T-cell (primary cell): ENCODE measurements around the gene JCHAIN. TPM values are rescaled to one million over a fixed set of nuclear protein-coding genes. Genes with fewer than 3 reads are reported as not detected.

Experiments
- ATAC-seq, 4 experiments: fragments of 200-7000 bp in 3 of 4; fragments of 150-1000 bp in 1 of 4; cut with Tn5 transposase; replicated peaks in 1 of 4; 1 replicate in 3 of 4; 2 replicates in 1 of 4; pipeline ENCODE4 v1.10.0; 2021; ENCODE audit warnings: moderate library complexity in 3 of 4, mild to moderate bottlenecking in 2 of 4, moderate number of reproducible peaks in 1 of 4
- CTCF ChIA-PET, 2 donors: fragments of 300-600 bp; sonication (Branson Sonifier 250); formaldehyde crosslinking; loops; one replicate each; lab custom pipeline; 2022; ENCODE audit warnings: antibody characterized with exemption in 2 of 2; lab: Charles Lee
- POLR2A ChIA-PET, 2 donors: fragments of 300-600 bp; sonication (Branson Sonifier 250); formaldehyde crosslinking; loops; one replicate each; lab custom pipeline; 2022; ENCODE audit warnings: antibody characterized with exemption in 2 of 2; lab: Charles Lee
- DNase-seq, 35 experiments: peaks; one replicate each; pipeline versions ENCODE4 v3.0.0 to v3.0.0-alpha.2; 2013 to 2023
- H3K27ac ChIP-seq: one replicate; pipeline ENCODE4 v1.5.1; 2013; ENCODE audit warnings: low read length
- H3K27me3 ChIP-seq, 2 experiments: replicated peaks in 1 of 2; 1 replicate in 1 of 2; 2 replicates in 1 of 2; pipeline versions ENCODE4 v1.6.1 to v1.7.0; 2013; ENCODE audit warnings: low read length in 1 of 2, mixed read lengths in 1 of 2; ENCODE audit not compliant: control insufficient read depth in 2 of 2, insufficient read depth in 2 of 2; ENCODE audit errors: extremely low read depth in 1 of 2
- H3K36me3 ChIP-seq, 2 donors: 1 replicate in 1 of 2; 2 replicates in 1 of 2; pipeline versions ENCODE4 v1.6.1 to v1.7.0; 2013; ENCODE audit warnings: low read length in 1 of 2; ENCODE audit not compliant: control insufficient read depth in 2 of 2, insufficient read depth in 1 of 2; ENCODE audit errors: extremely low read depth in 1 of 2
- H3K4me1 ChIP-seq, 2 experiments: 1 replicate in 1 of 2; 2 replicates in 1 of 2; pipeline versions ENCODE4 v1.6.1 to v1.7.0; 2013; ENCODE audit warnings: low read length in 2 of 2, mixed read lengths in 1 of 2; ENCODE audit not compliant: insufficient read depth in 2 of 2, control insufficient read depth in 1 of 2; ENCODE audit errors: extremely low read depth in 1 of 2
- H3K4me3 ChIP-seq, 2 donors: 1 replicate in 1 of 2; 2 replicates in 1 of 2; pipeline versions ENCODE4 v1.5.1 to v1.7.0; 2013; ENCODE audit warnings: mild to moderate bottlenecking in 2 of 2, low read length in 1 of 2, moderate library complexity in 1 of 2; ENCODE audit not compliant: control insufficient read depth in 1 of 2; ENCODE audit errors: extremely low read depth in 1 of 2
- H3K9me3 ChIP-seq: 2 replicates; pipeline ENCODE4 v1.7.0; 2013
- H3K27ac Mint-ChIP-seq, 2 donors: one replicate each; pipeline ENCODE4 v1.8.0; 2020 to 2021; ENCODE audit warnings: mild to moderate bottlenecking in 2 of 2, mixed read lengths in 2 of 2
- H3K27me3 Mint-ChIP-seq, 2 donors: one replicate each; pipeline ENCODE4 v1.8.0; 2021 to 2022; ENCODE audit warnings: mixed read lengths in 2 of 2
- H3K36me3 Mint-ChIP-seq: one replicate; pipeline ENCODE4 v1.8.0; 2021; ENCODE audit warnings: mixed read lengths
- H3K4me1 Mint-ChIP-seq, 3 donors: one replicate each; pipeline ENCODE4 v1.8.0; 2020 to 2022; ENCODE audit warnings: mixed read lengths in 3 of 3, mild to moderate bottlenecking in 1 of 3
- H3K4me3 Mint-ChIP-seq, 3 donors: one replicate each; pipeline ENCODE4 v1.8.0; 2020 to 2022; ENCODE audit warnings: mild to moderate bottlenecking in 3 of 3, mixed read lengths in 3 of 3, moderate library complexity in 3 of 3
- H3K9me3 Mint-ChIP-seq, 3 donors: one replicate each; pipeline ENCODE4 v1.8.0; 2020 to 2022; ENCODE audit warnings: mixed read lengths in 3 of 3
- WGBS: methylation state at CpG from one replicate; pipeline ENCODE4 v1.1.5; 2013; ENCODE audit warnings: missing lambda C conversion rate; ENCODE audit not compliant: insufficient coverage; 5-methylcytosine and 5-hydroxymethylcytosine counted together
- total RNA-seq, 35 experiments: library from RNA in 6 of 35; stranded (reverse) in 6 of 35; fragments of 120-200 nt in 1 of 35; gene quantifications; one replicate each; pipeline versions ENCODE4 v1.2.1 to v1.2.4 and lab custom pipeline; 2013 to 2026

JCHAIN gene
- total RNA-seq, 5 donors from 2014 or later (not counting 1 experiment from before 2014, with no cell fraction given): 4.8 to 23.6 (median 8.9) TPM

DNA sequence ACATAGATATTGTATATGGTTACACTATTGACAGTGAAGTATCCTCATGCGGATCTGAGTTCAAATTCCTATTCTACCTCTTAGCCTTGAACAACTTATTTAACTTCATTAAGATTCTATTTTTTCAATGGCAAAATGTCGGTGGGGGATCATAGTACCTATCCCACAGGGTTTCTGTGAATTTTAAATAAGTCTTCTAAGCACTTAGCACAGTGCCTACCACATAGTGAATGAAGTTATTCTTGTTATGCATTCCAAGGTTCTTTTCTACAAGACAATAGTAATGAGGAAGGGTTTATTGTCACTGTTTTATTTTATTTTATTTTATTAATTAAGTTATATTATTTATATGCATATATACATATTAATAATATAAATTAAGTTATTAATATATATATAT lies 46.5 kb downstream of the JCHAIN start:
- Histone ChIP-seq H3K27ac (no peak overlapping the region), H3K9me3 (no peaks in the 10 kb centered on the region), H3K4me1 (no peaks in the 10 kb centered on the region), H3K4me3 (no peak overlapping the region), H3K27me3 (no peaks in the 10 kb centered on the region), H3K36me3 (no peaks in the 10 kb centered on the region)
- no peak overlapping the region for H3K27ac Mint-ChIP-seq
- no peaks in the 10 kb centered on the region for H3K36me3 Mint-ChIP-seq
- H3K4me3 Mint-ChIP-seq: no peak overlapping the region
- H3K4me1 Mint-ChIP-seq: no peaks in the 10 kb centered on the region
- ChIA-PET CTCF (no interaction called here), POLR2A (no interaction called here)
- H3K9me3 Mint-ChIP-seq: peaks cover 0 to 5% (median 4%) of the 10 kb centered on the region in 3 donors
- WGBS: no CpG with 5 or more reads among the region's 2 CpGs
- H3K27me3 Mint-ChIP-seq: no peaks in the 10 kb centered on the region
- DNase-seq (no peak), ATAC-seq (no peak)

DNA sequence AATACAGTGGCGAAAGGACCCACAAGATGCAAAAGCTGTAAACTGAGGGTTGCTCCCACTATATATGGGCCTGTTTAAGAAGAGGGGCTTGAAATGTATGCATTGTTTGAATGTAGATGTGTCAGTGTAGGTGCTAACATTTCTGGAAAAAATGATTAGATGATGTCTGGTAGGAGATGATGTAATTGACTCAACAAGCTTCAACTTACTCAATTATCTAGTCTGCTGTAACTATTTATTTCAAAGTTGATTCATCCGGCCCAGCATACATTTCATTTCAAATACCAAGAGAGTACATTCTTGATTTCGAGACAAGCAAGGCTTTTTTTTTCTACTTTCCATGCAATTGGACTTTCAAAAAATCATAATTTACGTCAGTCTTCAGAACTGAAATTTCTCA lies 47.0 kb downstream of the JCHAIN start:
- Histone ChIP-seq H3K9me3 (no peaks in the 10 kb centered on the region), H3K4me1 (no peaks in the 10 kb centered on the region), H3K27me3 (no peaks in the 10 kb centered on the region), H3K4me3 (no peak overlapping the region), H3K36me3 (no peaks in the 10 kb centered on the region), H3K27ac (no peak overlapping the region)
- Mint-ChIP-seq H3K9me3 (peaks cover 0 to 5% (median 4%) of the 10 kb centered on the region in 3 donors), H3K27me3 (no peaks in the 10 kb centered on the region), H3K4me3 (no peak overlapping the region), H3K36me3 (no peaks in the 10 kb centered on the region), H3K4me1 (no peaks in the 10 kb centered on the region), H3K27ac (no peak overlapping the region)
- ChIA-PET POLR2A (no interaction called here), CTCF (no interaction called here)
- DNase-seq: no peak
- no CpG with 5 or more reads among the region's 4 CpGs for WGBS
- peak in 1 of 4 experiments; percentile 40 for ATAC-seq

DNA sequence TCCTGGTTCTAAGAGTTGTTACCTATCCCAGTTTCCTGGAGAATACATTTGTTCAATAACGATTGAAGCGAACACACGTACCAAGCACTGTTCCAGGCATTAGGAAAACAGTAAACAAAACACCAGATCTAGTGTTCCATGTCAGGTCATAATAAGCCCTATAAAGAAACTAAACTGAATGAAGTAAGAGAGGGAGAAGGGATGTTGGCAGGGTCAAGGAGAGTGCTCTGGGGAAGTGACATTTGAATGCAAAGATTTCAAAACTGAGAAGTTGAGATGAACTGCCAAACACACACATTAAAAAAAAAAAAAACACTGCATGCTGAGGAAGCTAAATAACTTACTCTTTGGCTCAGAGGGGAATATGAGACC lies 52.1 kb downstream of the JCHAIN start:
- Histone ChIP-seq H3K27me3 (peaks cover 0 to 3% of the 10 kb centered on the region in 2 experiments), H3K36me3 (no peaks in the 10 kb centered on the region), H3K4me1 (peaks cover 0 to 2% of the 10 kb centered on the region in 2 experiments), H3K4me3 (no peak overlapping the region), H3K27ac (no peak overlapping the region), H3K9me3 (no peaks in the 10 kb centered on the region)
- peaks cover 11 to 20% of the 10 kb centered on the region in 2 donors for H3K27me3 Mint-ChIP-seq
- peak overlapping the region in 1 of 3 donors; percentile 24 for H3K4me3 Mint-ChIP-seq
- no CpG with 5 or more reads among the region's 3 CpGs for WGBS
- no peaks in the 10 kb centered on the region for H3K36me3 Mint-ChIP-seq
- DNase-seq: no peak
- no peak for ATAC-seq
- H3K27ac Mint-ChIP-seq: no peak overlapping the region
- POLR2A ChIA-PET: no interaction called here
- H3K4me1 Mint-ChIP-seq: peaks cover 8 to 13% (median 12%) of the 10 kb centered on the region in 3 donors
- H3K9me3 Mint-ChIP-seq: peaks cover 0 to 4% (median 4%) of the 10 kb centered on the region in 3 donors
- CTCF ChIA-PET: interaction anchor here (1.1 to 1.6 kb wide), 2 partner anchors 11 to 238 kb away, joined by 3 to 4 read pairs; no protein-coding TSS in a partner anchor

DNA sequence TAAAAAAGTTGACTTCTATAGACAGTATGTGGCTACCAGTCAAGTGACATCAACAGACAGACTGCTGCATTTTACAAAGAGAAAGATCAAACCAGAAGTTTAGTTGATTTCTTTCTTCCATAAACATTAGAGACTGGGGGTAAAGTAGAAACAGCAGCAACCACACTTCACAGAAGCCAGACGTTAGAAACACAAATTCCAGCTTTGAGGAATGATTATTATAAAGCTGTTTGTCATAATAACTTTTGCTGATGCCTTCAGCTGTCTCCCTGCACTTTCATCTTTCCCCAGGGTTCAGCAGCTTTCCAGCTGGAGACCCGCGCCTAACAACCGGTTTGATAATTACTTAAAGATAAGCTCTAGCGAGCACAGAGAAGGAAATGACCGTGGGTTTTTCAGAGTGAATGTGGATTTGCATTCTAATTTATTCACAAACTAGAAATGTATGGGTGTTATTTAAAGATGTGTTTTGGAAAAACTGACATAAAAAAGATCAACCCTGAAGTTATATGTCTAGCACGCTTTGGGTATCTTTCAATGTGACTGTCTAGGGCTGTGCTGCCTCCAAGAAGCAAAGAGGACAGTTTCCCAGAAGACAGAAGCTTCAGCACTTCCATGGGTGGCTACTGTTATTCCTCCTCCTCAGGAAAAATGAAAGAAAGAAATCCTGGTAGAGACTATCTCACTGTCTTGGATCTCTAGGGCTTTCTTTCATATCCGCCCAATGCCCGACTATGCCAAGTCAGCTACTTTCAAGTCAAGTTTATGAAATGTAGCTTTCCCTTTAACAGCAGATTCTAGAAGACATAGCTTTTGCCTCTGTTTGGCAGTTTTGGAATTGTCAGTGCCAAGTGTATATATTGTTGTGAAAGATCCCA lies 52.8 kb downstream of the JCHAIN start:
- no peaks in the 10 kb centered on the region for H3K36me3 ChIP-seq
- H3K27ac ChIP-seq: no peak overlapping the region
- peak overlapping the region in 1 of 3 donors; percentile 24 for H3K4me3 Mint-ChIP-seq
- H3K9me3 Mint-ChIP-seq: peaks cover 0 to 4% (median 0%) of the 10 kb centered on the region in 3 donors
- H3K4me3 ChIP-seq: no peak overlapping the region
- POLR2A ChIA-PET: no interaction called here
- H3K36me3 Mint-ChIP-seq: no peaks in the 10 kb centered on the region
- ATAC-seq (peak in 1 of 4 experiments; percentile 70), DNase-seq (no peak)
- H3K4me1 Mint-ChIP-seq: peaks cover 8 to 13% (median 12%) of the 10 kb centered on the region in 3 donors
- CTCF ChIA-PET: interaction anchor here (1.1 to 1.6 kb wide), 2 partner anchors 10 to 238 kb away, joined by 3 to 4 read pairs; no protein-coding TSS in a partner anchor
- H3K27me3 ChIP-seq: peaks cover 0 to 3% of the 10 kb centered on the region in 2 experiments
- peaks cover 11 to 23% of the 10 kb centered on the region in 2 donors for H3K27me3 Mint-ChIP-seq
- no CpG with 5 or more reads among the region's 9 CpGs for WGBS
- no peaks in the 10 kb centered on the region for H3K9me3 ChIP-seq
- H3K27ac Mint-ChIP-seq: no peak overlapping the region
- H3K4me1 ChIP-seq: peaks cover 0 to 2% of the 10 kb centered on the region in 2 experiments

DNA sequence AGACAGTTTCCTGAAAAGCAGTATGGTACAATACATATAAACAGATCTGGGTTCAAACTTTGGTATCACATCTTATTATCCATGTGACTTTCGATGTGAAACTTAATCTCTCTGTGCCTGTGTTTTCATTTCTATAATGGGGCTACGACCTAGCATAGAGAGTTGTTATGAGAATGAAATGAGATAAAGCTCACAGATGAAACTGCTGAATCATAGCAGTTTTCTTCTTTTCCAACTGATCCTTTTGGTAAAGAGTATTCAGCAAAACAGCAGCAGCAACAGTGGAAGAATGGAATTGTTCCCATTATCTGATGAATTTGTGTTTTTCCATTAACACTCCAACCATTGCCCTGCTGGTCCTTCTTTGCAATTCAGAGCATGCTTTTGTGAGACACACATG lies 58.0 kb downstream of the JCHAIN start:
- DNase-seq (no peak), ATAC-seq (no peak)
- CTCF ChIA-PET: no interaction called here
- Mint-ChIP-seq H3K4me1 (peaks cover 3 to 5% (median 4%) of the 10 kb centered on the region in 3 donors), H3K27ac (no peak overlapping the region), H3K27me3 (peaks cover 16 to 37% of the 10 kb centered on the region in 2 donors), H3K9me3 (no peaks in the 10 kb centered on the region), H3K36me3 (no peaks in the 10 kb centered on the region), H3K4me3 (no peak overlapping the region)
- WGBS: no CpG with 5 or more reads among the region's 2 CpGs
- no peak overlapping the region for H3K27ac ChIP-seq
- H3K4me1 ChIP-seq: peaks cover 0 to 2% of the 10 kb centered on the region in 2 experiments
- H3K27me3 ChIP-seq: peaks cover 0 to 9% of the 10 kb centered on the region in 2 experiments
- H3K9me3 ChIP-seq: no peaks in the 10 kb centered on the region
- H3K4me3 ChIP-seq: no peak overlapping the region
- H3K36me3 ChIP-seq: no peaks in the 10 kb centered on the region
- POLR2A ChIA-PET: no interaction called here

DNA sequence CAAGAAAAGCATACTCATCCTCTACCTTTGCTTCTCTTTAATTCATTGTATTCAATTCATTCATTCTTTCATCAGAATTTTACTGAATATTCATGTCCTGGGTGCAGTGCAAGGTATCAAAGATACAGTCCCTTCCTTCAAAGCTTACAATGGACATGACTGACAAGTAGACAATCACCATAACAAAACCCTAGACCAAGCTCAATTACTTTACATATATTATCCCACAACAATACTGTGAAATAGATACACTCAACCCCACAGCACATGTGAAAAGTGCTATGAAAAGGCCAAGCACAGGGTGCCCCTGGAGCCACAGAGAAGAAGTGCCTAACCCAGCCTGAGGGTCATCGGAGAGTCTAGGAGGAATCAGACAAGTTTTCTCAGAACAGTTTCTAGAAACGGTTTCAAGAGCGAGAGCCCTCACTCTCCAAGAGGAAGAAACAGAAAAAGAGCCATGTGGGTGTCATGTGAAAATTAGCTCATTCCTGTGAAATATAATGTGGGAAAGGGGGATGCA lies 58.9 kb downstream of the JCHAIN start:
- Histone ChIP-seq H3K9me3 (no peaks in the 10 kb centered on the region), H3K27ac (no peak overlapping the region), H3K4me1 (no peaks in the 10 kb centered on the region), H3K27me3 (peaks cover 0 to 9% of the 10 kb centered on the region in 2 experiments), H3K36me3 (no peaks in the 10 kb centered on the region), H3K4me3 (no peak overlapping the region)
- Mint-ChIP-seq H3K27me3 (peaks cover 16 to 34% of the 10 kb centered on the region in 2 donors), H3K27ac (no peak overlapping the region), H3K36me3 (no peaks in the 10 kb centered on the region), H3K9me3 (no peaks in the 10 kb centered on the region), H3K4me1 (no peaks in the 10 kb centered on the region), H3K4me3 (no peak overlapping the region)
- CTCF ChIA-PET: interaction anchor here (0.6 to 0.9 kb wide), 2 partner anchors 17 to 359 kb away, joined by 3 to 4 read pairs; no protein-coding TSS in a partner anchor
- WGBS: 100% methylated on average over 1 of the region's 3 CpGs
- no peak for DNase-seq
- no peak for ATAC-seq
- POLR2A ChIA-PET: no interaction called here
